ENCODE measurements around the gene KIFC3.
"Not testable (repeated sequence)": the region's sequence is repeated elsewhere in the genome, so short reads cannot be mapped to it uniquely, and the experiment has no call there.

Gene KIFC3, protein sequence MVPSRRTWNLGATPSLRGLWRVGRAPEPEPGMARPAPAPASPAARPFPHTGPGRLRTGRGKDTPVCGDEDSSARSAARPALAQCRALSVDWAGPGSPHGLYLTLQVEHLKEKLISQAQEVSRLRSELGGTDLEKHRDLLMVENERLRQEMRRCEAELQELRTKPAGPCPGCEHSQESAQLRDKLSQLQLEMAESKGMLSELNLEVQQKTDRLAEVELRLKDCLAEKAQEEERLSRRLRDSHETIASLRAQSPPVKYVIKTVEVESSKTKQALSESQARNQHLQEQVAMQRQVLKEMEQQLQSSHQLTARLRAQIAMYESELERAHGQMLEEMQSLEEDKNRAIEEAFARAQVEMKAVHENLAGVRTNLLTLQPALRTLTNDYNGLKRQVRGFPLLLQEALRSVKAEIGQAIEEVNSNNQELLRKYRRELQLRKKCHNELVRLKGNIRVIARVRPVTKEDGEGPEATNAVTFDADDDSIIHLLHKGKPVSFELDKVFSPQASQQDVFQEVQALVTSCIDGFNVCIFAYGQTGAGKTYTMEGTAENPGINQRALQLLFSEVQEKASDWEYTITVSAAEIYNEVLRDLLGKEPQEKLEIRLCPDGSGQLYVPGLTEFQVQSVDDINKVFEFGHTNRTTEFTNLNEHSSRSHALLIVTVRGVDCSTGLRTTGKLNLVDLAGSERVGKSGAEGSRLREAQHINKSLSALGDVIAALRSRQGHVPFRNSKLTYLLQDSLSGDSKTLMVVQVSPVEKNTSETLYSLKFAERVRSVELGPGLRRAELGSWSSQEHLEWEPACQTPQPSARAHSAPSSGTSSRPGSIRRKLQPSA

DNA sequence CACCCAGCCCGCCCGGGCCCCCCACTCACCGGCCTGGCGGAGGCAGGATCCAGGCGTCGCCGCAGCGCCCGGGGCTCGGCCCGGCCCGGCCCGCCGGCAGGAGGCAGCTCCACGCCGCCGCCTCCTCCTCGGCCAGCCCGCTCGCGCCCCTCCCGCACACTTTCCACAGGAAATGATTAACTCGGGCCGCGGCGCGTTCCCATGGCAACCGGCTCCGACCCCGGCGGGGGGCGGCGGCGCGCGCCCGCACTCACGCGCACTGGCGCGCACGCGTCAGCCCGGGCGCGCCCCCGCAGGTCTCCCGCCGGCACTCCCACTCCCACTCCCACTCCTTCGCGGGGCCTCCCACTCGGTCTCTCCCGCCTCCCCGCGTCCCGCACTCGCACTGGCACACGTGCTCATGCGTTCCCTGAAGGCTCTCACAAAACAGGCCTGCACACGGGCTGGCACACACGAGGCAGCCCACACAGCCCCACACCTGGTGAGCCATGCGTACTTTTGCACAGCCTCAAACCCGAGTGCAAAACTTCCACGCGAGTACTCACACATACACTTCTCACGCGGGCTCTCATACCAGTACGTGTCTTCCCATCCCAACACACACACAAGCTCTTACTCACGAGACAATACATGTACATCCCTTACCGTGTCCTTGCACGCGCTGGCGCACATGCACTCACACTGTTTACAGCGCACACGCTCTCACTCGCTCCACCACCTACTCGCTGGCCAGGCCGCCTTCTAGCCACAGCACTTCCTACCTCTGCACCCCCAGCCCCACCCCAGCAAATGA lies at the start of gene KIFC3:
TSS of gene KIFC3 (minus strand) at position 151 of the 793 bp plus-strand sequence. CDS start 4,248 bp downstream, outside the sequence.
- peak; percentile 60 for DNase-seq (ENCODE audit: low spot score)

- no peak for DNase-seq (ENCODE audit: low spot score)
Measured at GRCh38 chr16:57848181-57848580, 45.9 kb upstream of the KIFC3 start.

- not testable (repeated sequence) for DNase-seq (ENCODE audit: low spot score)
Measured at GRCh38 chr16:57846931-57847330, 44.6 kb upstream of the KIFC3 start.

GRCh38 chr16:57846078-57846697 lies 43.9 kb upstream of the KIFC3 start:
- DNase-seq (ENCODE audit: low spot score), result no peak

DNA sequence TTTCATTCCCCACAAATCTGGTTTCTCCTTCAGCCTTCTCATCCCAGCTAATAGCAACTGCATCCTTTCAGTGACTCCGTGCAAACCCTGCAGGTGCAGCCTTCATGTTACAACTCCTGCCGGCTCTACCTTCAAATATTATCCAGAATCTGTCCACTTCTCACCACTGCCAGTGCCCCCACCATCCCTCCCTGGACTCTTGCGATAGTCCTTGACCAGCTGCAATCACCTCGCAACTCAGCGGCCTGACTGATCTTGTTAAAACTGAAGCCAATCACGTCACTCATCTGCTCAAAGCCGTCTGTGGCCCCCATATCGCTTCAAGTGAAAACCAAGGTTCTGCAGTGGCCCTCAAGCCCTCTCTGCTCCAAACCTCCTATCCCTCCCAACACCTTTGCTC lies 42.8 kb upstream of the KIFC3 start:
- DNase-seq (ENCODE audit: low spot score), result no peak

DNA sequence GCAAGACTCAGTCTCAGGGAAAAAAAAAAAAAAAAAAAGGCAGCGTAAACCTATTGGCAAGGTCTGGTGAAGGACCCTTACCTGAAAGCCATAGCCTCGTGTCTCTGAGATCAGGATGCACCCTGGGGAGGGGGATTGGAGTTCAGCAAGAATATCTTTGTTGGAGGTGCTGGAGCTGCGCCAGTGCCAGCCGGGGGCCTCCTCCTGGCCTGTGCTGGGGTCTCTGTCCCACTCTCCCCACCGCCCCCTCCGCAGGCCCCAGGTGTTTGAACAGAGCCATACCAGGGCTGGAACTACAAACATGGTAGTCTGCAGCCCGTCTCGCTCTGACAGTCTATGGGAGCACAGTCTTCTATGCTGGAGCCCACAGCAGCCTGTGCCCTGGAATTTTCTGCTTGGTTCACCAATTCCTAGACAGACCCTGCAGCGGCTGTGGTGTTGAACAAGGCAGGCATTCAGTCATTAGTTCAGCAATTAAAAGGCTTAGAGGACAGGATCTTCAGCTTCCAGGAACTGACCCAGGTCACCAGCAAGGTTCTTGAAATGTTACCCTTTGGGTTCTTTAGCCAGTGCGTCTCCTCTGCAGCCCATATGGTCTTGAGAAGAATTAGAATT lies 42.2 kb upstream of the KIFC3 start:
- no peak for DNase-seq (ENCODE audit: low spot score)

DNA sequence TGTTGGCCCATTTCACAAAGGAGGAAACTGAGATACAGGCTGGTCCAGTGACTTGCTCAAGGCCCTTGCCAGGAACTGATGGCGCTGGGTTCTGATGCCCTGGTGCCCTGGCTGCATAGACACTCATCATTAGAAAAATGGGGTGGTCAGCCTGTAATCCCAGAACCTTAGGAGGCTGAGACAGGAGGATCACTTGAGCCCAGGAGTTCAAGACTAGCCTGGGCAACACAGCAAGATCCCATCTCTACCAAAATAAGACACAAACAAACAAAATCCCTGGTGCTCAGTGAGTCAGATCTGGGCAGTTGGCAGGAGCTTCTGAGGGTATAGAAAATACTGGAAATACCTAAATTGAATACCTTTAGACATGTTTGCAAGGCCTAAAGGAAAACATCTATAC lies 41.1 kb upstream of the KIFC3 start:
- DNase-seq (ENCODE audit: low spot score), result no peak

- no peak for DNase-seq (ENCODE audit: low spot score)
Measured at GRCh38 chr16:57842601-57843000, 40.3 kb upstream of the KIFC3 start.

- DNase-seq (ENCODE audit: low spot score), result no peak
Measured at GRCh38 chr16:57840833-57841232, 38.5 kb upstream of the KIFC3 start.

DNA sequence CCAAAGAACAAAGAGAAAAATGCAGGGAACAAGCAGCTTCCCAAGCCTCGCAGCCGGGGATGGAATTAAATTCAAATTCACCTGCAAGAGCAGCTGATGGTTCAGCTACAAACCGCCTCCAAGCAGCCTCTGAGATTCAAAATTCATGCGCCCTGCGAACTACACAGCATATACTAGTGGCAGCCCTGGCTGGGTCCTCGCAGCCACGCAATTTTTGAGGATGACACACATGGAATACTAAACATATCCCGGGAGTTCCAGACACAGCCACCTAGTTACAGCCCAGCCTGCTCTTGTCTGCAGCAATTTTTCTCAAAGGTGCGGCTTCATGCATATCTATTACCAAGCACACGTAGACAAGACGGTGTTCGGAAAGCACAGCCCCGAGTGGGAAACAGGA lies 35.9 kb upstream of the KIFC3 start:
- no peak for DNase-seq (ENCODE audit: low spot score)

DNA sequence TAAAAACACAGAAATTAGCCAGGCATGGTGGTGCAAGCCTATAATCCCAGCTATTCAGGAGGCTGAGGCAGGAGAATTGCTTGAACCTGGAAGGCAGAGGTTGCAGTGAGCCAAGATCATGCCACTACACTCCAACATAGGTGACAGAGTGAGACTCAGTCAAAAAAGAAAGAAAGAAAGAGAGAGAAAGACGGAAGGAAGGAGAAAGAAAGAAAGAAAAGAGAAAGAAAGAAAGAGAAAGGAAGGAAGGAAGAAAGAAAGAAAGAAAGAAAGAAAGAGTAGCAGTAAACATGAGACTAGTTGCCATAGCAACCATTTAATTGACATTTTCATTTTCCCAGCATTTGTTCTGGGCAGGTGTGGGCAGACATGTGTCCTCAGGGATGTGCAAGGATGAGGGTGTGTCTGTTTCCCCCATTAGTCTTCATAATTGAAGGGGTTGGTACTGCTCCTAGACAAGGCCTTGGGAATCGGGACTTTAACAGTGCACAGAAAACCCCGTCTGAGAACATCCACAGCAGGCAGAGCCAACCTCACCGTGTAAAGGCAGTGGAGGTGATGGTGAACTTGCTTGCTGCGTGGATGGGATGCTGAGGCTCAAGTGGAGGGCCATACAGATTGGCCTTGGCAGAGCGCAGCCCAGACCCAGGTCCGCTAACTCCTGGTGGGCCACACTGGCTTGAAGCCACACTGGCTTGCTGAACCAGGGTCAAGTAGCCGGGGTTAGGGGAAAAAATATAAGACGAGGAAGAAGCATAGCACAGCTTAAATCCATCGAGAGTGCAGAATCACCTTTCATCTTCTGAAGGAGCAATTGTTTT lies 35.2 kb upstream of the KIFC3 start:
- no peak for DNase-seq (ENCODE audit: low spot score)

DNA sequence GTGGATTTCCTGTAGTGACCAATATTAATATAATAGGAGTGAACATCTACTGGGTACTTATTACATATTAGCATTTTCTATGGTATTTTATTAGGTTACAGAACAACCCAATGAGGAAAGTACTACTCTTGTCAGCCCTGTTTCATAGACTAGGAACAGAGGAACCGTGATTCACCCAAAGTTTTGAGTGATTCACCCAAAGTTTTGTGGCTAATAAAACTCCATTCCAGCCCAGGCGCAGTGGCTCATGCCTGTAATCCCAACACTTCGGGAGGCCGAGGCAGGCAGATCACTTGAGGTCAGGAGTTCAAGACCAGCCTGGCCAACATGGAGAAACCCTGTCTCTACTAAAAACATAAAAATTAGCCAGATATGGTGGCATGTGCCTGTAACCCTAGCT lies 33.1 kb upstream of the KIFC3 start:
- DNase-seq (ENCODE audit: low spot score), result not testable (repeated sequence)

GRCh38 chr16:57834936-57835335 lies 32.6 kb upstream of the KIFC3 start:
- DNase-seq (ENCODE audit: low spot score), result no peak

- no peak for DNase-seq (ENCODE audit: low spot score)
Measured at GRCh38 chr16:57830890-57831484, 28.7 kb upstream of the KIFC3 start.

DNA sequence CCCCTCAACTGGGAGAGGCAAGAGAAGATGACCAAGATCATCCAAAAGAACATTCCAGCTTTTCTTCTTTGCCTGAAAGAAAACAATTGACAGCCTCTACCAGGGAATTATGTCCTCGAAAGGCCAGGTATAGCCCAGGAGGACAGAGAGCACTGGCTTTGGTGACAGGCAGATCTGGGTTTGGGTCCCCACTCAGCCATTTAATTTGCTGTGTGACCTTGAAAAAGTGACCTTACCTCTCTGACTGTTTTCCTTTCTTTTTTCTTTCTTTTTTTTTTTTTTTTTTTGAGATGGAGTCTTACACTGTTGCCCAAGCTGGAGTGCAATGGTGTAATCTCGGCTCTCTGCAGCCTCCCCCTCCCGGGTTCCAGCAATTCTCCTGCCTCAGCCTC lies 27.7 kb upstream of the KIFC3 start:
- DNase-seq (ENCODE audit: low spot score), result no peak

DNA sequence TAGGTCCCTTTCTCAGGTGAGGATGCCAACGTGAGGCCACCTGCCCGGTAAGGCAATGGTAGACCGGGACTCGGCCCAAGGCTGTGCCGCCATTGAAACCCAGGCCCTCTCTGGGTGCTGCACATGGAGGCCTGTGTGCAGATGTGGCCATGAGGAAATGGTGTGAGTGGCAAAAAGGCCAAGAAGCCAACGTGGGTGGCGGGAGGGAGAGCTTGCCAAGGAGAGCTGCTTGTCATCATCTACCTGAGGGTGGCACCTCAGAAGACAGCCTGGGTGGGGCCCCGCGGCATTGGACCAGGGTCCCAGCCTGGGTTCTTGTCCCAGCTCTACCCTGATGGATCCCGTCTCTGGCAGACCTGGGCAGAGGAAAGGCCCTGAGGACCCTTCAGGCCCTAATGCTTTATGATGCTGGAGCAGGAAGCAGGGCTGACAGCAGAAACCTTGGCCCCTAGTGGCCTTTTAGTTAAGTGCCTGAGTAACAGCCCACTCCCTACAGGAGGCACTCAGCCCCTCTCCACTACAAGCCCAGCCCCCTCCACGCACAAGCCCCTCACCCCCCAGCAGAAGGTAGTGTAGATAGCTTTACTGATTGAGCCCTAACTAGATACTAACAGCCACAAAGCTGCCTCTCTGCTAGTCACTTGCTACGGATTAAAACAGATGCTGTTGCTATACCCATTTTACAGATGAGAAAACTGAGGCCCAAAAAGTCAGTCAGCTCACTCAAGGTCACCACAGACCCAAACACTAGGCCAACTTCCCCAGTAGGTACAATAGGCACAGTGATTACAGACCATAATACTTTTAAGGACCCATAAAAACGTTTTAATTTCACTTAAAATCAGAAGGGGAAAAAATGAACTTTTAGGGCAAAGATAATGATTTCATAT lies 26.2 kb upstream of the KIFC3 start:
- no peak for DNase-seq (ENCODE audit: low spot score)

- no peak for DNase-seq (ENCODE audit: low spot score)
Measured at GRCh38 chr16:57826706-57827625, 24.7 kb upstream of the KIFC3 start.

DNA sequence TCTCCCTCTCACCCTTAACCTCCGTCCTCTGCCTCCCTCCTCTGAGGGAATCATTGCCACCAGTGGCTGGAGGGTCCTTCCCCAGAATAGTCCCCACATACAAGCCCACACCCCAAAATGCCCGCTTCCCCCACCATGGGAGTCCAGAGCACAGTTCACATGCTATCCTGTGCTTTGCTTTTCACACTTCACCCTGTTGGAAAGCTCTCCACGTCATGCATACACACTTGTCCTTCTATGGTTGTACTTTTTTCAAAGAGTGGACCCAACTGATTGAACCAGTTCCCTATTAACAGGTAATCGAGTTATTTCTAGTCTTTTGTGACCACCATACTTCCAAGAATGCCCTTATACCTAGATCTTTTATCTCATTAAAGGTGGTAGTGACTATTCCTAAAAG lies 23.8 kb upstream of the KIFC3 start:
- DNase-seq (ENCODE audit: low spot score), result no peak
